GM19328 (cell line): ENCODE measurements around the gene RGCC.

Experiments used
- ATAC-seq: cut with Tn5 transposase; IDR thresholded peaks from one replicate; pipeline ENCODE4 v1.9.1; 2021; ENCODE audit warnings: mild to moderate bottlenecking, moderate library complexity; ENCODE audit not compliant: unreplicated experiment

Gene RGCC

GRCh38 chr13:41452462-41452861 lies 4.9 kb upstream of the RGCC start:
- ATAC-seq = no peak

GRCh38 chr13:41453620-41454019 lies 3.7 kb upstream of the RGCC start:
- ATAC-seq = no peak

GRCh38 chr13:41454170-41454569 lies 3.2 kb upstream of the RGCC start:
- ATAC-seq = no peak

- no peak for ATAC-seq
Observed at GRCh38 chr13:41455725-41456419, 1.5 kb upstream of the RGCC start.

GRCh38 chr13:41457589-41458186 lies 338 bp downstream of the RGCC start:
- peak; percentile 24 for ATAC-seq

- ATAC-seq = no peak
Observed at GRCh38 chr13:41458187-41458760, 924 bp downstream of the RGCC start.

GRCh38 chr13:41458761-41459431 lies 1.5 kb downstream of the RGCC start:
- no peak for ATAC-seq

- ATAC-seq = no peak
Observed at GRCh38 chr13:41459432-41460073, 2.2 kb downstream of the RGCC start.

GRCh38 chr13:41460074-41460465 lies 2.7 kb downstream of the RGCC start:
- no peak for ATAC-seq

GRCh38 chr13:41460930-41461329 lies 3.6 kb downstream of the RGCC start:
- ATAC-seq = no peak

- no peak for ATAC-seq
Observed at GRCh38 chr13:41461527-41462139, 4.3 kb downstream of the RGCC start.

- no peak for ATAC-seq
Observed at GRCh38 chr13:41462427-41462826, 5.1 kb downstream of the RGCC start.

- peak; percentile 53 for ATAC-seq
Observed at GRCh38 chr13:41463838-41464602, 6.7 kb downstream of the RGCC start.

GRCh38 chr13:41465241-41465847 lies 8.0 kb downstream of the RGCC start:
- peak; percentile 93 for ATAC-seq

GRCh38 chr13:41465898-41466320 lies 8.6 kb downstream of the RGCC start:
- no peak for ATAC-seq

- no peak for ATAC-seq
Observed at GRCh38 chr13:41467425-41467945, 10.1 kb downstream of the RGCC start.

GRCh38 chr13:41468631-41469030 lies 11.3 kb downstream of the RGCC start:
- ATAC-seq = no peak

- ATAC-seq = no peak
Observed at GRCh38 chr13:41470196-41470595, 12.8 kb downstream of the RGCC start.

- ATAC-seq = no peak
Observed at GRCh38 chr13:41471785-41472184, 14.4 kb downstream of the RGCC start.

GRCh38 chr13:41487222-41487621 lies 29.9 kb downstream of the RGCC start:
- ATAC-seq = no peak
